ENCODE results near the gene CPPED1. TPM values are rescaled to one million over a fixed set of nuclear protein-coding genes. Genes with fewer than 3 reads are reported as not detected.

Gene CPPED1
- total and polyA plus RNA-seq, 2 of the 4 experiments (the other 2 are of a cell fraction), result 5.1 to 6.5 TPM

DNA sequence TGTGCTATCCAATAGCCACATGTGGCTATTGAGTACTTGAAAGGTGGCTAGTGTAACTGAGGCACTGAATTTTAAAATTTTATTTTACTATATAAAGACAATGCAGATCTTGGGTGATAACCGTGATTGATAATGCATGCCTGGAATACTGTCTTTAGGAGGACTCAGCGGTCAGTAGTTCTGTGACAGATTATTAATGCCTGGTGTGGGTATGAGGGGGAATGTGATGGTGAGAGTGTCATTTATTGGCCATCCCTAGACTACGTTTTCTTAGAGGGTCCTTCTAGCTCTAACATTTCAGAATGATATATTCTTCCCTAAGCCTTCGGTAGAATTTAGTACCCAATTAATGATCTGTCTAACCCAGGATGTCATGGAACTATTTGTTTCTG is 157.6 kb downstream of the CPPED1 start:
- H4K20me1 ChIP-seq (ENCODE audit: insufficient read depth, low read length), result no peaks in the 10 kb centered on the region
- no peak overlapping the region for H3K4ac ChIP-seq (ENCODE audit: low read depth, low read length)
- no peak overlapping the region for H3K4me2 ChIP-seq (ENCODE audit: low read depth, low read length)
- H3K9me3 ChIP-seq (ENCODE audit: control insufficient read depth, insufficient read depth, low read length), result peaks cover 10% of the 10 kb centered on the region
- no peak overlapping the region for H2BK20ac ChIP-seq (ENCODE audit: low read depth, low read length)
- WGBS, 2 experiments (ENCODE audit: extremely low coverage in 2 of 2, insufficient read length in 1 of 2), result no CpG with 5 or more reads among the region's 4 CpGs
- H3K4me3 ChIP-seq (ENCODE audit: insufficient read depth, low read depth, low read length), result no peak overlapping the region
- no peak overlapping the region for H2BK5ac ChIP-seq (ENCODE audit: low read depth, low read length, poor library complexity, severe bottlenecking)
- no peaks in the 10 kb centered on the region for H3K79me1 ChIP-seq (ENCODE audit: low read depth in 1 of 2, low read length in 2 of 2)
- H4K8ac ChIP-seq (ENCODE audit: low read depth in 2 of 2, low read length in 2 of 2), result no peak overlapping the region
- H3K23ac ChIP-seq (ENCODE audit: low read depth, low read length), result no peak overlapping the region
- H3K4me1 ChIP-seq (ENCODE audit: control insufficient read depth, insufficient read depth, low read length), result no peaks in the 10 kb centered on the region
- H3K9me1 ChIP-seq (ENCODE audit: insufficient read depth, low read length), result no peaks in the 10 kb centered on the region
- no peak overlapping the region for H3K27ac ChIP-seq (ENCODE audit: insufficient read depth, low read length)
- in situ Hi-C loops (cut with MboI; ENCODE audit: low sequenced_read_pairs), result no loop called here
- no peak overlapping the region for H3K14ac ChIP-seq (replicated peaks; ENCODE audit: low read depth, low read length)
- H4K5ac ChIP-seq (ENCODE audit: low read depth, low read length), result no peak overlapping the region
- H2AK9ac ChIP-seq (replicated peaks; ENCODE audit: low read depth, low read length, poor library complexity), result no peak overlapping the region
- CTCF ChIA-PET, result no interaction called here
- TF ChIP-seq, protein P1, sequence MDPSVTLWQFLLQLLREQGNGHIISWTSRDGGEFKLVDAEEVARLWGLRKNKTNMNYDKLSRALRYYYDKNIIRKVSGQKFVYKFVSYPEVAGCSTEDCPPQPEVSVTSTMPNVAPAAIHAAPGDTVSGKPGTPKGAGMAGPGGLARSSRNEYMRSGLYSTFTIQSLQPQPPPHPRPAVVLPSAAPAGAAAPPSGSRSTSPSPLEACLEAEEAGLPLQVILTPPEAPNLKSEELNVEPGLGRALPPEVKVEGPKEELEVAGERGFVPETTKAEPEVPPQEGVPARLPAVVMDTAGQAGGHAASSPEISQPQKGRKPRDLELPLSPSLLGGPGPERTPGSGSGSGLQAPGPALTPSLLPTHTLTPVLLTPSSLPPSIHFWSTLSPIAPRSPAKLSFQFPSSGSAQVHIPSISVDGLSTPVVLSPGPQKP (IDR thresholded peaks at IDR 0.05; ENCODE audit: borderline replicate concordance, low read depth, low read length), result no peak
- TF ChIP-seq RCOR1 (IDR thresholded peaks at IDR 0.05; ENCODE audit: insufficient replicate concordance, low read length) (no peak), CEBPB (IDR thresholded peaks at IDR 0.05; ENCODE audit: low read depth, low read length) (no peak), NFE2L2 (IDR thresholded peaks at IDR 0.05; ENCODE audit: low read depth, low read length) (no peak), POLR2A (IDR thresholded peaks at IDR 0.05; ENCODE audit: low read depth, low read length) (no peak), RAD21 (IDR thresholded peaks at IDR 0.05; ENCODE audit: low read length) (no peak), MAFK (IDR thresholded peaks at IDR 0.05; ENCODE audit: low read depth, low read length) (no peak), SMC3 (IDR thresholded peaks at IDR 0.05; ENCODE audit: low read depth, low read length) (no peak), CHD1 (IDR thresholded peaks at IDR 0.05; ENCODE audit: low read depth, low read length) (no peak), MAZ (IDR thresholded peaks at IDR 0.05; ENCODE audit: borderline replicate concordance, low read depth, low read length) (no peak), RFX5 (IDR thresholded peaks at IDR 0.05; ENCODE audit: low read depth, low read length) (no peak), MXI1 (IDR thresholded peaks at IDR 0.05; ENCODE audit: borderline replicate concordance, low read depth, low read length) (no peak)
- TF ChIP-seq, protein P2, sequence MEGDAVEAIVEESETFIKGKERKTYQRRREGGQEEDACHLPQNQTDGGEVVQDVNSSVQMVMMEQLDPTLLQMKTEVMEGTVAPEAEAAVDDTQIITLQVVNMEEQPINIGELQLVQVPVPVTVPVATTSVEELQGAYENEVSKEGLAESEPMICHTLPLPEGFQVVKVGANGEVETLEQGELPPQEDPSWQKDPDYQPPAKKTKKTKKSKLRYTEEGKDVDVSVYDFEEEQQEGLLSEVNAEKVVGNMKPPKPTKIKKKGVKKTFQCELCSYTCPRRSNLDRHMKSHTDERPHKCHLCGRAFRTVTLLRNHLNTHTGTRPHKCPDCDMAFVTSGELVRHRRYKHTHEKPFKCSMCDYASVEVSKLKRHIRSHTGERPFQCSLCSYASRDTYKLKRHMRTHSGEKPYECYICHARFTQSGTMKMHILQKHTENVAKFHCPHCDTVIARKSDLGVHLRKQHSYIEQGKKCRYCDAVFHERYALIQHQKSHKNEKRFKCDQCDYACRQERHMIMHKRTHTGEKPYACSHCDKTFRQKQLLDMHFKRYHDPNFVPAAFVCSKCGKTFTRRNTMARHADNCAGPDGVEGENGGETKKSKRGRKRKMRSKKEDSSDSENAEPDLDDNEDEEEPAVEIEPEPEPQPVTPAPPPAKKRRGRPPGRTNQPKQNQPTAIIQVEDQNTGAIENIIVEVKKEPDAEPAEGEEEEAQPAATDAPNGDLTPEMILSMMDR (conservative IDR thresholded peaks at IDR 0.05; ENCODE audit: low read depth, low read length), result no peak
- TF ChIP-seq, protein P3, sequence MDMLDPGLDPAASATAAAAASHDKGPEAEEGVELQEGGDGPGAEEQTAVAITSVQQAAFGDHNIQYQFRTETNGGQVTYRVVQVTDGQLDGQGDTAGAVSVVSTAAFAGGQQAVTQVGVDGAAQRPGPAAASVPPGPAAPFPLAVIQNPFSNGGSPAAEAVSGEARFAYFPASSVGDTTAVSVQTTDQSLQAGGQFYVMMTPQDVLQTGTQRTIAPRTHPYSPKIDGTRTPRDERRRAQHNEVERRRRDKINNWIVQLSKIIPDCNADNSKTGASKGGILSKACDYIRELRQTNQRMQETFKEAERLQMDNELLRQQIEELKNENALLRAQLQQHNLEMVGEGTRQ (IDR thresholded peaks at IDR 0.05; ENCODE audit: low read depth, low read length), result no peak
- H3K56ac ChIP-seq (ENCODE audit: extremely low read depth, insufficient read depth, low read length), result no peak overlapping the region
- POLR2A ChIA-PET (ENCODE audit: unreplicated experiment), result no interaction called here
- H3K27me3 ChIP-seq (ENCODE audit: control insufficient read depth, insufficient read depth, low read length), result no peaks in the 10 kb centered on the region
- H2AFZ ChIP-seq (replicated peaks; ENCODE audit: low read length, poor library complexity), result no peak overlapping the region
- no peak overlapping the region for H2AK5ac ChIP-seq (ENCODE audit: low read depth, low read length)
- H3K9ac ChIP-seq (ENCODE audit: low read depth, low read length), result no peak overlapping the region
- intact Hi-C loops (cut with micrococcal nuclease), result no loop called here
- dilution Hi-C loops (cut with HindIII; ENCODE audit: low sequenced_read_pairs, unreplicated experiment), result no loop called here
- ATAC-seq (ENCODE audit: low read depth), result no peak
- no peak overlapping the region for H4K91ac ChIP-seq (ENCODE audit: insufficient read depth, low read depth, low read length)
- H3K36me3 ChIP-seq (ENCODE audit: control insufficient read depth, insufficient read depth, low read length), result no peaks in the 10 kb centered on the region
- no peak overlapping the region for H2BK120ac ChIP-seq (ENCODE audit: low read depth, low read length)
- no peak overlapping the region for H2BK15ac ChIP-seq (ENCODE audit: low read depth, low read length)
- no peak overlapping the region for H3K18ac ChIP-seq (ENCODE audit: low read depth, low read length)
- DNase-seq, result no peak
- no TSS peak for BruUV-seq (replicated peaks)

All from IMR-90 (cell line).